Cerebellar nuclear complex (tissue), 1 donor: Measurements from ENCODE around the gene UBIAD1.
"Not testable (repeated sequence)": the region's sequence is repeated elsewhere in the genome, so short reads cannot be mapped to it uniquely, and the experiment has no call there.

Experiments
- DNase-seq, 2 experiments: peaks; one replicate each; lab custom pipeline; 2025; lab: John Stamatoyannopoulos, UW

Gene UBIAD1

DNA sequence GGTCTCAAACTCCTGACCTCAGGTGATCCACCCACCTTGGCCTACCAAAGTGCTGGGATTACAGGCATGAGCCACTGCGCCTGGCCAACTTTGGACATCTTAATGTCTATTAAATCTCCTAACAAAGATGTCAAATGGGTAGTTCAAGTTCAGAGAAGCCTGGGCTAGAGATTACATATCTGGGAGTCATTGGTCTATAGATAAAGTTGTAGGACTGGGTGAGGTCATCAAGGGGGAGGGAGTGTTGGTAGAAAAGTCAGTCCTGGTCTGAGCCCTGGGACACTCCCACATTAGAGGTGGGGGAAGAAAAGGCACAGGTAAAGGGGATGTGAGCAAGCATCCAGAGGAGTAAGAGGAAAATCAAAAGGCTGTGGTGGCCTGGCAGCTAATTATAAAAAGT, 6.6 kb downstream of the UBIAD1 start:
- no peak for DNase-seq

DNA sequence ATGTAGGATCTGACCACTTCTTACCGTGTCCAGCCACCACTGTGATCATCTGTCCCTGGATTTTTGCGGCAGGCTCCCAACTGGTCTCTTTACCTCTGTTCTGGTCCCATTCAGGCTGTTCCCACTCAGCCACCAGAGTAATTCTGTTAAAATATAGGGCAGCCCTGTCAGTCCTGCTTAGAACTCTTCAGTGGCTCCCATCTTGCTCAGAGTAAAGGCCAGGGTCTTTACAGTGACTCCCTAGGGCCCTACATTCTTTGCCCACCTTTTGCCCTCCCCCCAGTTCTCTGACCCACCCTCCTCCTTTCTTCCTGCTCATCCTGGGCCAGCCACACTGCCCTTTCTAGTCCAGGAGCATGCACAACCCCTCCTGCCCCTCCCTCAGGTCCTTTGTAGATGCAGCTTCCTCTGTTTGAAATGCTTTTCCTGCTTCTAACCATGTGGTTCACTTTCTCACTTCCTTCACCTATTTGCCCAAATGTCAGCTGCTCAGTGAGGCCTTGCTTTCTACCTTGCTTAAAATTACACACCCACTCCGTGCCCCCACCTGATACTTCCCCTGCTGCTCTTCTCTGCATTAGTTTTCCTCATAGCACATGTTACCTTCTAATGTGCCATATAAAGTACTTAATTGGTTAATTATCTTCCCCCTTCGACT, 7.8 kb downstream of the UBIAD1 start:
- no peak for DNase-seq

DNA sequence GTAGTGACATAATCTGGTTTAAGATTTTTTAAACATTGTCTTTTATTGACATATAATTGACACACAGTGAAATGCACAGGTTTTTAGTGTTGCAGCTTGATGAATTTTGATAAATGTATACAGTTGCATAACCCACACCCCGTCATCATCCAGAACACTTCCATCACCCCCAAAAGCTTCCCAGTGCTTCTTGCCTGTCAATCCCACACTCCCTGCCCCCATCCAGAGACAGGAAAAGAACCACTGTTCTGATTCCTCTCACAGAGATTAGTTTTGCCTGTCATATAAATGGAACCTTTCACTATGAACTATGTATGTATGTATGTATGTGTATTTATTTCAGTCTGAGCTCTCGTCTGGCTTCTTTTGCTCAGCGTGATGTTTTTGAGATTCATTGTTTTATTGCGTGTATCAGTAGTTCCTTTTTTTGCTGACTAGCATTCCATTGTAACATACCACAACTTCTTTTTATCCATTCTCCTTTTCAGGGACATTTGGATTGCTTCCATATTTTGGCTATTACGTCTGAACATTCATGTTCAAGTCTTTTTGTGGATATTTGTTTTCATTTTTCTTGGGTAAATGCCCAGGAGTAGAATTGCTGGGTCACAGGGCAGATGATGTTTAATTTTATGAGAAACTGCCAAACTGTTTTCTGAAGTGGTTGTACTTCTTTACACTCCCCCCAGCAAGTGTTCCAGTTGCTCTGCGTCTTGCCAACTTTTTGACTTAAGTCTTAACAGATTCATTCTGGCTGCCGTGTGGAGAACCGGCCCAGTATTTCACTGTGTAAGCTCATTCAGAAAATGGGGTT, 8.7 kb downstream of the UBIAD1 start:
- no peak for DNase-seq

DNA sequence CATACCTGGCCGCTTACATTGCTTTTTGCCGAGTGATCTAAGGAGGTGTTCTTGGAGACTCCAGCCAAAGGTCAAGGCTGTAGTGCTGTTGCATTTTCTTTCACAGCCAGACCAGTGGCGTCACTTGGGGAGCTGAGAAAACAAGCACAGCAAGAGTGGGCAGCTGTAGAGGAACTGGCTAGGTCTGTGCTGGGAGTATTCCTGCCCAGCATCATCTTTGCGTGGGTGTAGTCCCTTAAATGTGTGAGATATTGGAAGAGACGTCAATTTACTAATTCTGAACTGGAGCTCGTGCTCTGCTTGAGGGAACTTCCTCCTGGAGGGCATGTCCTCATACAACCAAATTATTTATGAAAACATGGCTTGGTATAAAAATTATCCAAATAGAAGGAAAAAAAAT, 10.2 kb downstream of the UBIAD1 start:
- no peak for DNase-seq

GRCh38 chr1:11284784-11285183, 11.8 kb downstream of the UBIAD1 start:
- no peak for DNase-seq

GRCh38 chr1:11285883-11286734, 13.1 kb downstream of the UBIAD1 start:
- no peak for DNase-seq

DNA sequence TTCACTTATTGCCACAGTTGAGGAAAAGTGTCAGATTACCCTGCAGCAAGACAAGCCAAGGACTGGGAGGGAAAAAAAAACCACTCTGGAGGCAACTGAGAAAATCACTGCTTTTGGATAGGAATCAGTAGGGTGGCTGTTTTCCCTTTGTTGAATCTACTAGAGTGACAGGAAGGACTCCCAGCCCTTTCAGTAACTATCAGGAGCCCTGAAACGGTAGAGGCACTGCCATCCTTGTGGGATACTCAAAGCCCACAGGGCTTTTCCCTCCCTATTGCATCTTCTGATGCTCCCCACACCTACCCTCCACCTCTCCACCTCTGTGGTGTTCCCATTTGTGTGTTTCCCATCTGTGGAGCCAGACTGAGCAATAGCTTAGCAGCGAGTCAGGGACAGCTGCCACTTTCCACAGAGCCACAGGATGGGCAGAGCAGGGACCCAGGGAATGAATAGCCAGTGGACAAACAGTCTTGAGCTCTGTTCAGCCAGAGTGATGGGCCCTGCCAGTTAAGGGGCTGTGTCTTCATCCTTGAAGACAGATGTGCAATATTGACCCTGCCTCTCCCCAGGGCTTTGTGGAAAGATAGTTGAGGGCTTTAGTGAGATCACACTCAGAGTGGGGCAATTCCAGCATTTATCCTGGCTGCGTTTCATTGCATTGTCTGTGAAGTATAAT, 13.9 kb downstream of the UBIAD1 start:
- DNase-seq = no peak

- no peak for DNase-seq
These were observed 16.1 kb downstream of the UBIAD1 start for GRCh38 chr1:11289064-11289463.

- no peak for DNase-seq
These were observed 18.1 kb downstream of the UBIAD1 start for GRCh38 chr1:11291049-11291448.

- DNase-seq = no peak
These were observed 20.9 kb downstream of the UBIAD1 start for GRCh38 chr1:11293856-11294255.

GRCh38 chr1:11294951-11295350, 22.0 kb downstream of the UBIAD1 start:
- DNase-seq = no peak

- no peak for DNase-seq
These were observed 22.9 kb downstream of the UBIAD1 start for GRCh38 chr1:11295905-11296304.

DNA sequence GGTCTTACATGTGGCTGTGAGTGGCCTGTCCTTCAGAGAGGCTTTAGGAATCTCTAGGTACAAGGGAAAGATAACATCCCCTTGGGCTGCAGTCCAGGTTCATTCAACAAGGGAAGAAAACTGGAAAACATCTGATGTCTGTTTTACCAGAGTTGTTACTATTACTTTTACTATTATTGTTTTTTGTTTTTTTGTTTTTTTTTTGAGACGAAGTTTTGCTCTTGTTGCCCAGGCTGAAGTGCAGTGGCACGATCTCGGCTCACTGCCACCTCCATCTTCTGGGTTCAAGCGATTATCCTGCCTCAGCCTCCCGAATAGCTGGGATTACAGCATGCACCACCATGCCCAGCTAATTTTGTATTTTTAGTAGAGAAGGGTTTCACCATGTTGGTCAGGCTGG, 24.8 kb downstream of the UBIAD1 start:
- DNase-seq = not testable (repeated sequence)

DNA sequence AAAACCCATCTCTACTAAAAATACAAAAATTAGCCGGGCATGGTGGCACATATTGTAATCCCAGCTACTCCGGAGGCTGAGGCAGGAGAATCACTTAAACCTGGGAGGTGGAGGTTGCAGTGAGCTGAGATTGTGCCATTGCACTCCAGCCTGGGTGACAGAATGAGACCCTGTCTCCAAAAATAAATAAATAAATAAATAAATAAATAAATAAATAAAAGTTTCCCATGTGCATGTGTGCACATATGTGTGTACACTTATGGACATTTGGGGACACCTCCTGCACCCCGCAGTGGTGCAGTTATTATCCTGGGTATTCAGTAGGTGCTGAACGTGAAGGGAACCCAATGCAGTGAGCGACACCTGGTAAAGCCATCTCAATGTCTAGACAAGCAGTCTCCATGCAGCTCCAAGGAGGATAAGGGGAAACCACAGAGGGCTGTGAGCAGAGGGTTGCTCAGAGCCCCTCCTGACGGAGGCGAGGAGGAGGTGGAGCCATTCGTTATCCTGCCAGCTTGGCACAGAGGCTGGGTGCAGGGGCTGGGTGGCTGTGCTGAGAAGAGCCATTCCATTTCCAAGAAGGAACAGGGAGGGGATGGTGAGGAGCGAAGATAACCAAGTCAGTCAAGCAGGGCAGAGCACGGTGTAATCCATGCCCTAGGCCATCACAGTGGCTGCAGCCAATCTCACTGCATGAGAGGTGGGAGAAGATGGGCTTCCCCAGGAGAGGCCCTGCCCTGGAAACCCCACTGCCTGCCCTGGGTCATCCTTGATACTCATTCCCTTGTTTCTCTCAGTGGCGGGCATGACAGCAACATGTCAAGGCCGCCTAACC, 25.6 kb downstream of the UBIAD1 start:
- DNase-seq = no peak

GRCh38 chr1:11299225-11299574, 26.2 kb downstream of the UBIAD1 start:
- no peak for DNase-seq

- DNase-seq = no peak
These were observed 28.6 kb downstream of the UBIAD1 start for GRCh38 chr1:11301601-11302000.

- DNase-seq = no peak
These were observed 29.4 kb downstream of the UBIAD1 start for GRCh38 chr1:11302366-11302765.

GRCh38 chr1:11305516-11305915, 32.5 kb downstream of the UBIAD1 start:
- DNase-seq = not testable (repeated sequence)

- DNase-seq = no peak
These were observed 34.9 kb downstream of the UBIAD1 start for GRCh38 chr1:11307852-11308251.

- DNase-seq = no peak
These were observed 35.8 kb downstream of the UBIAD1 start for GRCh38 chr1:11308699-11309224.

DNA sequence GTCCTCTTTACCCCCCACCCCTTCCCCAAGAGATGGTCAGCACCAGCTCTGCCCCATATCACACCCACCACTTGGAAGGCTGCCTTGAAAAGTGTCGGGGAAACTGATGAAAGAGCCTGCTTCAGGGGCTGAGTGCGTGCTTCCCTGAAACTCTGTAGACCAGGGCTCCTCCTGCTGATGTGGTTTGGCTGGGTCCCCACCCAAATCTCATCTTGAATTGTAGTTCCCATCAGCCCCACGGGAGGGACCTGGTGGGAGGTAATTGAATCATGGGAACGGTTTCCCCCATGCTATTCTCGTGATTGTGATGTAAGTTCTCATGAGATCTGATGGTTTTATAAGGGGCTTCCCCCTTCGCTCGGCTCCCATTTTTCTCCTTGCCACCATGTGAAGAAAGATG, 36.4 kb downstream of the UBIAD1 start:
- DNase-seq = no peak
